NCI-H2107 treated with DMSO at 0.1 percent for 48 hours (cell line): Measurements from ENCODE around the gene SMS.
A peak's percentile ranks its signal among the peaks of the same experiment; 100 is the strongest.

Experiments
- DNase-seq: peaks from one replicate; lab custom pipeline; 2025; ENCODE audit not compliant: unreplicated experiment; lab: John Stamatoyannopoulos, UW

SMS gene

GRCh38 chrX:21940356-21940829, at the start of gene SMS:
Gene SMS, plus strand, starts transcription at chrX:21940709. Its CDS starts 116 bp downstream, at chrX:21940825.
- peak; percentile 67 for DNase-seq

GRCh38 chrX:21905313-21905712, 35.2 kb upstream of the SMS start:
- peak; percentile 62 for DNase-seq

- peak; percentile 35 for DNase-seq
These were observed 34.6 kb upstream of the SMS start for GRCh38 chrX:21905953-21906352.

- no peak for DNase-seq
These were observed 33.2 kb upstream of the SMS start for GRCh38 chrX:21907260-21907659.

GRCh38 chrX:21911481-21911880, 29.0 kb upstream of the SMS start:
- DNase-seq, result no peak

GRCh38 chrX:21912220-21912619, 28.3 kb upstream of the SMS start:
- no peak for DNase-seq

- no peak for DNase-seq
These were observed 27.5 kb upstream of the SMS start for GRCh38 chrX:21912989-21913388.

- no peak for DNase-seq
These were observed 14.4 kb upstream of the SMS start for GRCh38 chrX:21926116-21926515.

- DNase-seq, result no peak
These were observed 13.8 kb upstream of the SMS start for GRCh38 chrX:21926527-21927278.

GRCh38 chrX:21929209-21929608, 11.3 kb upstream of the SMS start:
- no peak for DNase-seq

- no peak for DNase-seq
These were observed 9.5 kb upstream of the SMS start for GRCh38 chrX:21930986-21931385.

GRCh38 chrX:21932292-21933002, 8.1 kb upstream of the SMS start:
- no peak for DNase-seq

GRCh38 chrX:21933077-21933476, 7.4 kb upstream of the SMS start:
- DNase-seq, result no peak

- DNase-seq, result no peak
These were observed 6.1 kb upstream of the SMS start for GRCh38 chrX:21934414-21934813.

- DNase-seq, result no peak
These were observed 603 bp upstream of the SMS start for GRCh38 chrX:21939906-21940305.

GRCh38 chrX:21943460-21944135, 3.1 kb downstream of the SMS start:
- DNase-seq, result no peak

- DNase-seq, result no peak
These were observed 3.7 kb downstream of the SMS start for GRCh38 chrX:21944136-21944615.

GRCh38 chrX:21946925-21947641, 6.6 kb downstream of the SMS start:
- DNase-seq, result no peak

GRCh38 chrX:21947671-21948070, 7.2 kb downstream of the SMS start:
- DNase-seq, result no peak

GRCh38 chrX:21948897-21949578, 8.5 kb downstream of the SMS start:
- no peak for DNase-seq
